Uterus (tissue), 2 donors: Measurements from ENCODE around the gene STAG1.

Source experiments
- POLR2A ChIP-seq, 2 donors: fragments of 450-650 bp; IDR thresholded peaks; one replicate each; pipeline ENCODE4 v1.6.1; 2016; ENCODE audit warnings: antibody characterized with exemption in 2 of 2, mild to moderate bottlenecking in 1 of 2, moderate library complexity in 1 of 2
- TF ChIP-seq, protein P1 (sequence below), 4 experiments: fragments of 200-600 bp in 2 of 4; fragments of 450-650 bp in 2 of 4; sonication (generic) in 2 of 4; IDR thresholded peaks; one replicate each; pipeline ENCODE4 v1.5.1; 2016 to 2019; ENCODE audit warnings: antibody characterized with exemption in 4 of 4, mild to moderate bottlenecking in 2 of 4, moderate library complexity in 1 of 4

DNA sequence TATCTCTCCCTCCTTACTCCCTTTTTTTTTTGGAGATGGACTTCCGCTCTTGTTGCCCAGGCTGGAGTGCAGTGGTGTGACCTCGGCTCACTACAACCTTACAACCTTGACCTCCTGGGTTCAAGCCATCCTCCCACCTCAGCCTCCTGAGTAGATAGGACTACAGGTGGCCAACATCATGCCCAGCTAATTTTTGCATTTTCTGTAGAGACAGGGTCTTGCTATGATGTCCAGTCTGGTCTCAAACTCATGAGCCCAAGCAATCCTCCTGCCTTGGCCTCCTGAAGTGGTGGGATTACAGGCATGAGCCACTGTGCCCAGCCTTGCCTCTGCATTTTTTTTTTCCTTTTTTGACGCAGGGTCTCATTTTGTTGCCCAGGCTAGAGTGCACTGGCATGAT is 17.1 kb downstream of the STAG1 start:
- TF ChIP-seq, protein P1, sequence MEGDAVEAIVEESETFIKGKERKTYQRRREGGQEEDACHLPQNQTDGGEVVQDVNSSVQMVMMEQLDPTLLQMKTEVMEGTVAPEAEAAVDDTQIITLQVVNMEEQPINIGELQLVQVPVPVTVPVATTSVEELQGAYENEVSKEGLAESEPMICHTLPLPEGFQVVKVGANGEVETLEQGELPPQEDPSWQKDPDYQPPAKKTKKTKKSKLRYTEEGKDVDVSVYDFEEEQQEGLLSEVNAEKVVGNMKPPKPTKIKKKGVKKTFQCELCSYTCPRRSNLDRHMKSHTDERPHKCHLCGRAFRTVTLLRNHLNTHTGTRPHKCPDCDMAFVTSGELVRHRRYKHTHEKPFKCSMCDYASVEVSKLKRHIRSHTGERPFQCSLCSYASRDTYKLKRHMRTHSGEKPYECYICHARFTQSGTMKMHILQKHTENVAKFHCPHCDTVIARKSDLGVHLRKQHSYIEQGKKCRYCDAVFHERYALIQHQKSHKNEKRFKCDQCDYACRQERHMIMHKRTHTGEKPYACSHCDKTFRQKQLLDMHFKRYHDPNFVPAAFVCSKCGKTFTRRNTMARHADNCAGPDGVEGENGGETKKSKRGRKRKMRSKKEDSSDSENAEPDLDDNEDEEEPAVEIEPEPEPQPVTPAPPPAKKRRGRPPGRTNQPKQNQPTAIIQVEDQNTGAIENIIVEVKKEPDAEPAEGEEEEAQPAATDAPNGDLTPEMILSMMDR (IDR thresholded peaks at IDR 0.05), result no peak
- no peak for TF ChIP-seq POLR2A (IDR thresholded peaks at IDR 0.05)
